Central memory CD4-positive, alpha-beta T cell (primary cell): ENCODE results near the gene ADARB2.
"Not testable (repeated sequence)": the region's sequence is repeated elsewhere in the genome, so short reads cannot be mapped to it uniquely, and the experiment has no call there.

ENCODE experiments used
- DNase-seq: peaks from one replicate; pipeline ENCODE4 v3.0.0; 2022

ADARB2 gene

GRCh38 chr10:1402016-1402770 lies 335.1 kb downstream of the ADARB2 start:
- no peak for DNase-seq

- no peak for DNase-seq
Observed at GRCh38 chr10:1401071-1401965, 336.0 kb downstream of the ADARB2 start.

GRCh38 chr10:1400101-1401070 lies 336.9 kb downstream of the ADARB2 start:
- no peak for DNase-seq

- DNase-seq: no peak
Observed at GRCh38 chr10:1399431-1400100, 337.8 kb downstream of the ADARB2 start.

- DNase-seq: no peak
Observed at GRCh38 chr10:1398626-1399410, 338.5 kb downstream of the ADARB2 start.

GRCh38 chr10:1398116-1398515 lies 339.2 kb downstream of the ADARB2 start:
- DNase-seq: not testable (repeated sequence)

- no peak for DNase-seq
Observed at GRCh38 chr10:1396297-1396635, 341.1 kb downstream of the ADARB2 start.

GRCh38 chr10:1395481-1396296 lies 341.6 kb downstream of the ADARB2 start:
- DNase-seq: no peak

GRCh38 chr10:1395025-1395480 lies 342.3 kb downstream of the ADARB2 start:
- no peak for DNase-seq

- no peak for DNase-seq
Observed at GRCh38 chr10:1394155-1394912, 343.0 kb downstream of the ADARB2 start.

GRCh38 chr10:1393481-1393880 lies 343.8 kb downstream of the ADARB2 start:
- no peak for DNase-seq

GRCh38 chr10:1392127-1392526 lies 345.2 kb downstream of the ADARB2 start:
- DNase-seq: no peak

GRCh38 chr10:1390200-1390599 lies 347.1 kb downstream of the ADARB2 start:
- no peak for DNase-seq

- DNase-seq: no peak
Observed at GRCh38 chr10:1384026-1384425, 353.3 kb downstream of the ADARB2 start.

GRCh38 chr10:1382711-1383110 lies 354.6 kb downstream of the ADARB2 start:
- no peak for DNase-seq

- no peak for DNase-seq
Observed at GRCh38 chr10:1381339-1381738, 356.0 kb downstream of the ADARB2 start.

- no peak for DNase-seq
Observed at GRCh38 chr10:1380088-1380671, 357.1 kb downstream of the ADARB2 start.

GRCh38 chr10:1379601-1380000 lies 357.7 kb downstream of the ADARB2 start:
- DNase-seq: no peak

GRCh38 chr10:1378473-1378872 lies 358.9 kb downstream of the ADARB2 start:
- DNase-seq: no peak
